ENCODE measurements around the gene ASB18. TPM values are rescaled to one million over a fixed set of nuclear protein-coding genes. Genes with fewer than 3 reads are reported as not detected.

ASB18 gene
- total RNA-seq, 1 donor from 2014 or later = not detected

- no peak overlapping the region for H3K27ac Mint-ChIP-seq (ENCODE audit: unreplicated experiment)
- H3K4me3 Mint-ChIP-seq (ENCODE audit: unreplicated experiment) = no peak overlapping the region
- peaks cover 4% of the 10 kb centered on the region for H3K36me3 Mint-ChIP-seq (ENCODE audit: low read depth, unreplicated experiment)
- no peaks in the 10 kb centered on the region for H3K27me3 Mint-ChIP-seq (ENCODE audit: unreplicated experiment)
- TF ChIP-seq CTCF (IDR thresholded peaks at IDR 0.05; ENCODE audit: unreplicated experiment) = no peak
- no peaks in the 10 kb centered on the region for H3K4me1 Mint-ChIP-seq (ENCODE audit: unreplicated experiment)
- H3K9me3 Mint-ChIP-seq (ENCODE audit: unreplicated experiment) = peaks cover under 1% of the 10 kb centered on the region
- no peak for DNase-seq (ENCODE audit: low spot score)
Observed at GRCh38 chr2:236229186-236229585, 35.0 kb downstream of the ASB18 start.

GRCh38 chr2:236223675-236224074 lies 40.5 kb downstream of the ASB18 start:
- Mint-ChIP-seq H3K27me3 (ENCODE audit: unreplicated experiment) (no peaks in the 10 kb centered on the region), H3K4me1 (ENCODE audit: unreplicated experiment) (no peaks in the 10 kb centered on the region), H3K4me3 (ENCODE audit: unreplicated experiment) (no peak overlapping the region), H3K9me3 (ENCODE audit: unreplicated experiment) (no peaks in the 10 kb centered on the region), H3K36me3 (ENCODE audit: low read depth, unreplicated experiment) (peaks cover 4% of the 10 kb centered on the region), H3K27ac (ENCODE audit: unreplicated experiment) (no peak overlapping the region)
- no peak for TF ChIP-seq CTCF (IDR thresholded peaks at IDR 0.05; ENCODE audit: unreplicated experiment)
- no peak for DNase-seq (ENCODE audit: low spot score)

- Mint-ChIP-seq H3K4me1 (ENCODE audit: unreplicated experiment) (no peaks in the 10 kb centered on the region), H3K9me3 (ENCODE audit: unreplicated experiment) (no peaks in the 10 kb centered on the region), H3K27me3 (ENCODE audit: unreplicated experiment) (peaks cover under 1% of the 10 kb centered on the region), H3K27ac (ENCODE audit: unreplicated experiment) (no peak overlapping the region), H3K36me3 (ENCODE audit: low read depth, unreplicated experiment) (peaks cover 6% of the 10 kb centered on the region), H3K4me3 (ENCODE audit: unreplicated experiment) (no peak overlapping the region)
- no peak for TF ChIP-seq CTCF (IDR thresholded peaks at IDR 0.05; ENCODE audit: unreplicated experiment)
- no peak for DNase-seq (ENCODE audit: low spot score)
Observed at GRCh38 chr2:236221798-236222197, 42.4 kb downstream of the ASB18 start.

GRCh38 chr2:236219411-236219810 lies 44.8 kb downstream of the ASB18 start:
- DNase-seq (ENCODE audit: low spot score) = no peak
- Mint-ChIP-seq H3K27me3 (ENCODE audit: unreplicated experiment) (peaks cover 8% of the 10 kb centered on the region), H3K4me3 (ENCODE audit: unreplicated experiment) (no peak overlapping the region), H3K27ac (ENCODE audit: unreplicated experiment) (no peak overlapping the region), H3K9me3 (ENCODE audit: unreplicated experiment) (no peaks in the 10 kb centered on the region), H3K4me1 (ENCODE audit: unreplicated experiment) (peaks cover 3% of the 10 kb centered on the region), H3K36me3 (ENCODE audit: low read depth, unreplicated experiment) (peaks cover 4% of the 10 kb centered on the region)
- TF ChIP-seq CTCF (IDR thresholded peaks at IDR 0.05; ENCODE audit: unreplicated experiment) = no peak

GRCh38 chr2:236217926-236218325 lies 46.3 kb downstream of the ASB18 start:
- Mint-ChIP-seq H3K36me3 (ENCODE audit: low read depth, unreplicated experiment) (peaks cover 4% of the 10 kb centered on the region), H3K27ac (ENCODE audit: unreplicated experiment) (no peak overlapping the region), H3K27me3 (ENCODE audit: unreplicated experiment) (peaks cover 8% of the 10 kb centered on the region), H3K4me3 (ENCODE audit: unreplicated experiment) (no peak overlapping the region), H3K9me3 (ENCODE audit: unreplicated experiment) (no peaks in the 10 kb centered on the region), H3K4me1 (ENCODE audit: unreplicated experiment) (peaks cover 3% of the 10 kb centered on the region)
- DNase-seq (ENCODE audit: low spot score) = no peak
- TF ChIP-seq CTCF (IDR thresholded peaks at IDR 0.05; ENCODE audit: unreplicated experiment) = no peak

All from endothelial cell (in vitro differentiated cells).